ENCODE data around the gene TMC6.

The TMC6 gene

DNA sequence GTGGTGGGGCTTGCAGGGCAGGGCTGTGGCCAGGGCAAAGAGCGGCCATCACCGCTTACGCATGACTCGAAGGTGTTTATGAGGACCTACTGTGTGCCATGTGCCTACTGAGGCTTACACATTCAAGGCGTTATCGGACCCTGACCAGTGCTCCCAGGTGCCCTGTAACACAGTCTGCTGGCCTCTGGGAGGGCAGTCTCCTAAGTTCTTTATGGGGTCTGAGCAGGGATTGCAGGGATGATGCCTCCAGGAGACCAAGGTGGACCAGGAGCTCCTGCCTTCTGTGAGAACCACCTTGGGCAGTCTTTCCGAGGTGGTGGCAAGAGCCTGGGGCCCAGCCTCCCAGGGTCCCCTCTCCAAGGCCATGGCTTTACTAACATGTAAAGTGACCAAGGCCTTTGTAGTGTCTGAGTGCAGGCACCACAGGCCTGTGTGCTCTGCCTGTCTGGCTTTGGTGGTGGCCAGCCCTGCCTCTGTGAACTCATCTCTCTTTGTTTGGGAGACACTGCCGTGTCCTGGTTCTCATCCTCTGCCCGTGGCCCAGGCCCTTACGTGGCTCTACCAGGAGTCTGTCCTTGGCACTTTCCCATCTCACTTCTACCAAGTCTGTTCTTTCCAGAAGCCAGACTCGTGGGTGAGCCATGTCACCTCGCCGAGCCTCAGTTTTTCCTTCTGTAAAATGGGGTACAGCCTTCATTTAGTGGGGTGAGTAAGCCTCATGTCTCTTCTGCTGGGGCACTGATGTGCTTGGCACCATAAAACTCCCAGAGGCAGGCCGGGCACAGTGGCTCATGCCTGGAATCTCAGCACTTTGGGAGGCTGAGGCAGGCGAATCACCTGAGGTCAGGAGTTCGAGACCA lies 36.4 kb upstream of the TMC6 start:
- no peak overlapping the region for H3K4me3 ChIP-seq (ENCODE audit: low read depth, low read length)
- TF ChIP-seq, protein P1, sequence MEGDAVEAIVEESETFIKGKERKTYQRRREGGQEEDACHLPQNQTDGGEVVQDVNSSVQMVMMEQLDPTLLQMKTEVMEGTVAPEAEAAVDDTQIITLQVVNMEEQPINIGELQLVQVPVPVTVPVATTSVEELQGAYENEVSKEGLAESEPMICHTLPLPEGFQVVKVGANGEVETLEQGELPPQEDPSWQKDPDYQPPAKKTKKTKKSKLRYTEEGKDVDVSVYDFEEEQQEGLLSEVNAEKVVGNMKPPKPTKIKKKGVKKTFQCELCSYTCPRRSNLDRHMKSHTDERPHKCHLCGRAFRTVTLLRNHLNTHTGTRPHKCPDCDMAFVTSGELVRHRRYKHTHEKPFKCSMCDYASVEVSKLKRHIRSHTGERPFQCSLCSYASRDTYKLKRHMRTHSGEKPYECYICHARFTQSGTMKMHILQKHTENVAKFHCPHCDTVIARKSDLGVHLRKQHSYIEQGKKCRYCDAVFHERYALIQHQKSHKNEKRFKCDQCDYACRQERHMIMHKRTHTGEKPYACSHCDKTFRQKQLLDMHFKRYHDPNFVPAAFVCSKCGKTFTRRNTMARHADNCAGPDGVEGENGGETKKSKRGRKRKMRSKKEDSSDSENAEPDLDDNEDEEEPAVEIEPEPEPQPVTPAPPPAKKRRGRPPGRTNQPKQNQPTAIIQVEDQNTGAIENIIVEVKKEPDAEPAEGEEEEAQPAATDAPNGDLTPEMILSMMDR (IDR thresholded peaks at IDR 0.05; ENCODE audit: control insufficient read depth, extremely low read depth, insufficient read depth) = no peak
- DNase-seq (ENCODE audit: low read depth) = no peak

- TF ChIP-seq, protein P1 (IDR thresholded peaks at IDR 0.05; ENCODE audit: control insufficient read depth, extremely low read depth, insufficient read depth) = no peak
- DNase-seq (ENCODE audit: low read depth) = no peak
Measured at GRCh38 chr17:78163881-78164747, 35.6 kb upstream of the TMC6 start.

GRCh38 chr17:78159575-78160158 lies 31.1 kb upstream of the TMC6 start:
- no peak overlapping the region for H3K4me3 ChIP-seq (ENCODE audit: low read depth, low read length)
- DNase-seq (ENCODE audit: low read depth) = no peak
- TF ChIP-seq, protein P1 (IDR thresholded peaks at IDR 0.05; ENCODE audit: control insufficient read depth, extremely low read depth, insufficient read depth) = no peak

More at GRCh38 chr17:78163881-78164747, 35.6 kb upstream of the TMC6 start:
- H3K4me3 ChIP-seq (ENCODE audit: low read depth, low read length) = no peak overlapping the region

DNA sequence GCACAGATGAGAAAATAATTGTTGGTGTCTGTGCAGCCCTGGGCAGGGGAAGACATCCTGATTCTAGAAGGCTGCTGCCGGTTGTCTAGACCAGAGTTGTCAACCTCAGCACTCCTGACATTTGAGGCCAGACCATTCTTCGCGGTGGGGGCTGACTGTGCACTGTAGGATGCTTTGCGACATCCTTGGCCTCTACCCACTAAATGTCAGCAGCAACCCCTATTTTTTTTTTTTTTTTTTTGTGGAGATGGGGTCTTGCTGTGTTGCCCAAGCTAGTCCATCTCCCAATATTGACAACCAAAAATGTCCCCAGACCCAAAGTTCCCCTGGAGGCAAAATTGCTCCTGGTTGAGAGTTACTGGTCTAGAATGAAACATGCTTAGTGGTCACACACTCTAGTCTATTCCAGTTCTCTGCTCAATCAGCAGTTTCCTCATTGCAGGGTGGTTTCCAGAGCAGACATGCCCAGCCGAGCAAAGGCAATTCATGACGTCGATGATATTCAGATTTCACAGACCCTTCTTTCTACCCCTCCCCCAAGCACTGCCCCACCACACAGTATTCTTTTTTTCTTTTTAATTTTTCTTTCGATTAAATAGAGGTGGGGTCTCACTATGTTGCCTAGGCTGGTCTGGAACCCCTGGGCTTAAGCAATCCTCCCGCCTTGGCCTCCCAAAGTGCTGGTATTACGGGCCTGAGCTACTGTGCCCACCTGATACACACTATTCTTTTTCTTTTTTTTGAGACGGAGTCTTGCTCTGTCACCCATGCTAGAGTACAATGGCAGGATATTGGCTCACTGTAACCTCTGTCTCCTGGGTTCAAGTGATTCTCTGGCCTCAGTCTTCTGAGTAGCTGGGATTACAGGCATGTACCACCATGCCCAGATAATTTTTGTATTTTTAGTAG lies 26.6 kb upstream of the TMC6 start:
- H3K4me3 ChIP-seq (ENCODE audit: low read depth, low read length) = no peak overlapping the region
- no peak for DNase-seq (ENCODE audit: low read depth)
- TF ChIP-seq, protein P1 (IDR thresholded peaks at IDR 0.05; ENCODE audit: control insufficient read depth, extremely low read depth, insufficient read depth) = no peak

GRCh38 chr17:78151514-78152008 lies 23.0 kb upstream of the TMC6 start:
- no peak overlapping the region for H3K4me3 ChIP-seq (ENCODE audit: low read depth, low read length)
- DNase-seq (ENCODE audit: low read depth) = no peak
- TF ChIP-seq, protein P1 (IDR thresholded peaks at IDR 0.05; ENCODE audit: control insufficient read depth, extremely low read depth, insufficient read depth) = no peak
